HL-60 (cell line): ENCODE data around the gene FAHD2A.

Experiments
- DNase-seq, 2 experiments: peaks; one replicate each; pipeline ENCODE4 v3.0.0-alpha.2; 2010 to 2020; ENCODE audit warnings: low read depth in 1 of 2, low spot score in 1 of 2
- H3K27ac ChIP-seq: fragments of 250-450 bp; sonication (Bioruptor Pico); replicated peaks from 2 replicates; pipeline ENCODE4 v1.5.1; 2020; ENCODE audit warnings: mild to moderate bottlenecking, moderate library complexity
- H3K27me3 ChIP-seq: fragments of 250-450 bp; sonication (Bioruptor Pico); 2 replicates; pipeline ENCODE4 v1.5.1; 2021; ENCODE audit warnings: mild to moderate bottlenecking, moderate library complexity; ENCODE audit not compliant: insufficient read depth, poor library complexity, severe bottlenecking
- H3K4me3 ChIP-seq: replicated peaks from 2 replicates; pipeline ENCODE4 v1.5.1; 2011; ENCODE audit warnings: mild to moderate bottlenecking, control low read depth, low read length; ENCODE audit not compliant: insufficient read depth
- GABPA ChIP-seq: IDR thresholded peaks from 2 replicates; pipeline ENCODE4 v1.6.1; 2012; ENCODE audit warnings: low read depth
- POLR2AphosphoS5 ChIP-seq: IDR thresholded peaks from 2 replicates; pipeline ENCODE4 v1.6.1; 2012; ENCODE audit warnings: low read depth
- SPI1 ChIP-seq: IDR thresholded peaks from 2 replicates; pipeline ENCODE4 v1.6.1; 2012; ENCODE audit warnings: low read depth, mild to moderate bottlenecking, borderline replicate concordance
- TF ChIP-seq, protein P1 (sequence below): IDR thresholded peaks from 2 replicates; pipeline ENCODE4 v1.6.1; 2012; ENCODE audit warnings: low read depth; ENCODE audit not compliant: insufficient replicate concordance
- TF ChIP-seq, protein P2 (sequence below): IDR thresholded peaks from one replicate; pipeline ENCODE4 v1.5.1; 2011; ENCODE audit warnings: low read length, control low read depth, inconsistent platforms; ENCODE audit not compliant: insufficient read depth

The FAHD2A gene

GRCh38 chr2:95374029-95374428 lies 28.5 kb upstream of the FAHD2A start:
- DNase-seq = no peak
- no peak overlapping the region for H3K4me3 ChIP-seq
- H3K27ac ChIP-seq = no peak overlapping the region
- H3K27me3 ChIP-seq = no peaks in the 10 kb centered on the region
- TF ChIP-seq GABPA (no peak), SPI1 (no peak), POLR2AphosphoS5 (no peak)
- TF ChIP-seq, protein P1, sequence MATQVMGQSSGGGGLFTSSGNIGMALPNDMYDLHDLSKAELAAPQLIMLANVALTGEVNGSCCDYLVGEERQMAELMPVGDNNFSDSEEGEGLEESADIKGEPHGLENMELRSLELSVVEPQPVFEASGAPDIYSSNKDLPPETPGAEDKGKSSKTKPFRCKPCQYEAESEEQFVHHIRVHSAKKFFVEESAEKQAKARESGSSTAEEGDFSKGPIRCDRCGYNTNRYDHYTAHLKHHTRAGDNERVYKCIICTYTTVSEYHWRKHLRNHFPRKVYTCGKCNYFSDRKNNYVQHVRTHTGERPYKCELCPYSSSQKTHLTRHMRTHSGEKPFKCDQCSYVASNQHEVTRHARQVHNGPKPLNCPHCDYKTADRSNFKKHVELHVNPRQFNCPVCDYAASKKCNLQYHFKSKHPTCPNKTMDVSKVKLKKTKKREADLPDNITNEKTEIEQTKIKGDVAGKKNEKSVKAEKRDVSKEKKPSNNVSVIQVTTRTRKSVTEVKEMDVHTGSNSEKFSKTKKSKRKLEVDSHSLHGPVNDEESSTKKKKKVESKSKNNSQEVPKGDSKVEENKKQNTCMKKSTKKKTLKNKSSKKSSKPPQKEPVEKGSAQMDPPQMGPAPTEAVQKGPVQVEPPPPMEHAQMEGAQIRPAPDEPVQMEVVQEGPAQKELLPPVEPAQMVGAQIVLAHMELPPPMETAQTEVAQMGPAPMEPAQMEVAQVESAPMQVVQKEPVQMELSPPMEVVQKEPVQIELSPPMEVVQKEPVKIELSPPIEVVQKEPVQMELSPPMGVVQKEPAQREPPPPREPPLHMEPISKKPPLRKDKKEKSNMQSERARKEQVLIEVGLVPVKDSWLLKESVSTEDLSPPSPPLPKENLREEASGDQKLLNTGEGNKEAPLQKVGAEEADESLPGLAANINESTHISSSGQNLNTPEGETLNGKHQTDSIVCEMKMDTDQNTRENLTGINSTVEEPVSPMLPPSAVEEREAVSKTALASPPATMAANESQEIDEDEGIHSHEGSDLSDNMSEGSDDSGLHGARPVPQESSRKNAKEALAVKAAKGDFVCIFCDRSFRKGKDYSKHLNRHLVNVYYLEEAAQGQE = peak; percentile 22
- TF ChIP-seq, protein P2, sequence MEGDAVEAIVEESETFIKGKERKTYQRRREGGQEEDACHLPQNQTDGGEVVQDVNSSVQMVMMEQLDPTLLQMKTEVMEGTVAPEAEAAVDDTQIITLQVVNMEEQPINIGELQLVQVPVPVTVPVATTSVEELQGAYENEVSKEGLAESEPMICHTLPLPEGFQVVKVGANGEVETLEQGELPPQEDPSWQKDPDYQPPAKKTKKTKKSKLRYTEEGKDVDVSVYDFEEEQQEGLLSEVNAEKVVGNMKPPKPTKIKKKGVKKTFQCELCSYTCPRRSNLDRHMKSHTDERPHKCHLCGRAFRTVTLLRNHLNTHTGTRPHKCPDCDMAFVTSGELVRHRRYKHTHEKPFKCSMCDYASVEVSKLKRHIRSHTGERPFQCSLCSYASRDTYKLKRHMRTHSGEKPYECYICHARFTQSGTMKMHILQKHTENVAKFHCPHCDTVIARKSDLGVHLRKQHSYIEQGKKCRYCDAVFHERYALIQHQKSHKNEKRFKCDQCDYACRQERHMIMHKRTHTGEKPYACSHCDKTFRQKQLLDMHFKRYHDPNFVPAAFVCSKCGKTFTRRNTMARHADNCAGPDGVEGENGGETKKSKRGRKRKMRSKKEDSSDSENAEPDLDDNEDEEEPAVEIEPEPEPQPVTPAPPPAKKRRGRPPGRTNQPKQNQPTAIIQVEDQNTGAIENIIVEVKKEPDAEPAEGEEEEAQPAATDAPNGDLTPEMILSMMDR = no peak

DNA sequence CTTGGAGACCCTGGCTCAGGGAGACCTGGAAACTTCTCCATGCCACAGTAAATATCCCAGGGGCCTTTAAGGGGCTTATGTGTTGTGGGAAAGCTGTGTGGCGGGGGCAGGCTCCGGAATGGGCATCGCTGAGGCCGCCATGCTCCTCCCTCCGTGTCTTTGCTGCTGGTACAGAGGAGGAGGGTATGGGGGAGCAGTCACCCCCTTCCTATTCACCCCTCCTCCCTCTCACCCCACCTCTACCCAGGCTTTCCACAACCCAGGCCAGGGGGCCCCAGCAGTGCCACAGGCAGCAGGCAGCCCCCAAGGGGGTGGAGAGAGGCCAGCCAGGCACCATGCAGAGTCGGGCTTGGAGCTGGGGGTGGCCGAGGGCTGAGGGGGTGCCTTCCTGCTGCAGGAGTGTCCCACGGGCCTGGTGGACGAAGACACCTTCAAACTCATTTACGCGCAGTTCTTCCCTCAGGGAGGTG lies 28.0 kb upstream of the FAHD2A start:
- no peak overlapping the region for H3K27ac ChIP-seq
- TF ChIP-seq GABPA = no peak
- TF ChIP-seq, protein P2 = no peak
- TF ChIP-seq, protein P1 = no peak
- no peak for TF ChIP-seq POLR2AphosphoS5
- no peak for TF ChIP-seq SPI1
- DNase-seq = no peak
- no peak overlapping the region for H3K4me3 ChIP-seq
- no peaks in the 10 kb centered on the region for H3K27me3 ChIP-seq

DNA sequence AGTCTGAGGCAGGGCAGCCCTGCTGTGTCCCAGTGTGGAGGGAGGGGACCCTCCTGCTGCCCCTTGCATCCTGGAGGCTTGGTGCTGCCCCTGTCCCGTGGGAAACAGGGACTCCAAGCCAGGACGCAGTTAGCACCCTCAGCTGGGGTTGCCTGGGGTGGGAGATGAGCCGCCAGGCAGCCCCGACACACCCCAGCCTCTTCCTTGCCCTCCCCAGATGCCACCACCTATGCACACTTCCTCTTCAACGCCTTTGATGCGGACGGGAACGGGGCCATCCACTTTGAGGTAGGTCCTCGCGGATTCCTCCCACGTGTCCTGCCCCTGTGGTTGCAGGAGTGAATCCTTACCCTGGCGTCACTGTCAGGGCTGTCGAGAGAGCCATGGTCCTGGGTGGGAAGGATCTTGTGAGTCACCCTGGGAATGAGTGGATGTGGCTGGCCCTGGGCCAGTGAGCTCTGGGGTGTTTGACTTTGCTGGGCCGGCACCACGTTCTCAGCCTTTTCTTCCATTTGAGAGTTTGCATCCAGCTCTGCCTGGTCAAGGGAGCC lies 27.5 kb upstream of the FAHD2A start:
- no peak for DNase-seq
- H3K27me3 ChIP-seq = no peaks in the 10 kb centered on the region
- H3K27ac ChIP-seq = no peak overlapping the region
- no peak overlapping the region for H3K4me3 ChIP-seq
- TF ChIP-seq, protein P1 = no peak
- TF ChIP-seq SPI1 = no peak
- TF ChIP-seq, protein P2 = no peak
